Measurements from ENCODE around the gene ATP6V1G2. TPM values are rescaled to one million over a fixed set of nuclear protein-coding genes. Genes with fewer than 3 reads are reported as not detected.
A peak's percentile ranks its signal among the peaks of the same experiment; 100 is the strongest.

The ATP6V1G2 gene
- total RNA-seq, 2 experiments from 2014 or later: 3.8 to 14.1 TPM

GRCh38 chr6:31495580-31495979 is 50.8 kb downstream of the ATP6V1G2 start:
- ChIA-PET POLR2A (interaction anchor here (0.7 to 3.4 kb wide), 7 partner anchors 8 to 103 kb away, joined by 3 to 20 read pairs (median 3); partner anchors contain the start of gene DDX39B), CTCF (ENCODE audit: unreplicated experiment) (no interaction called here)
- peaks cover 35% of the 10 kb centered on the region for H3K4me1 ChIP-seq (ENCODE audit: insufficient read depth, low read length, poor library complexity, severe bottlenecking)
- H3K4me3 ChIP-seq (ENCODE audit: low read depth, low read length, poor library complexity, severe bottlenecking): peak overlapping the region; percentile 82
- no TSS peak for BruUV-seq (replicated peaks)
- DNase-seq (ENCODE audit: low spot score): peak; percentile 28
- no peaks in the 10 kb centered on the region for H4K20me1 ChIP-seq (ENCODE audit: insufficient read depth, low read length)
- TF ChIP-seq EZH2phosphoT487 (IDR thresholded peaks at IDR 0.05; ENCODE audit: borderline replicate concordance, low read depth, low read length) (no peak), CTCF (conservative IDR thresholded peaks at IDR 0.05; ENCODE audit: low read length) (no peak)
- H3K27ac ChIP-seq (ENCODE audit: low read depth, low read length, poor library complexity, severe bottlenecking): peak overlapping the region; percentile 78
- peaks cover 66% of the 10 kb centered on the region for H3K79me2 ChIP-seq (ENCODE audit: insufficient read depth, low read depth, low read length)
- H3K4me2 ChIP-seq (ENCODE audit: low read length): peak overlapping the region; percentile 98
- H2AFZ ChIP-seq (ENCODE audit: low read length): peak overlapping the region; percentile 81; the same call in 1 of the 2 replicates
- intact Hi-C loops (cut with micrococcal nuclease; ENCODE audit: unreplicated experiment): loop anchor here (10.0 kb wide), 2 partner anchors 339 to 811 kb away; partner anchors contain the start of gene PPP1R18
- no peaks in the 10 kb centered on the region for H3K9me2 ChIP-seq (ENCODE audit: insufficient read depth, low read length)
- H3K36me3 ChIP-seq (ENCODE audit: insufficient read depth, low read length): peaks cover 3% of the 10 kb centered on the region
- H3K9me3 ChIP-seq (ENCODE audit: low read length): no peaks in the 10 kb centered on the region

Small RNAs within 50 kb of the gene (small RNA-seq; reads per million reads assigned to genes)
- not detected for gene AL663061.1
- gene RF00019: not detected
- gene SNORD117: 117 reads per million, percentile 99 among the genes with 10 or more reads in this experiment
- not detected for gene SNORD84

Other genes with a start within 250 kb of the ATP6V1G2 start
Only the 30 nearest of the 31 such genes appear.
- gene HLA-B, start 189.4 kb downstream of the ATP6V1G2 start, total RNA-seq (2014; rRNA removed; shearing (Covaris generic)): 223 and 258 TPM in 2 replicates
- gene HLA-B, start 189.4 kb downstream of the ATP6V1G2 start, total RNA-seq (2022): 238 and 309 TPM in 2 replicates
- 11.9 and 15.3 TPM in 2 replicates for gene MICA, start 143.0 kb downstream of the ATP6V1G2 start, total RNA-seq (2014; rRNA removed; shearing (Covaris generic))
- gene MICA, start 143.0 kb downstream of the ATP6V1G2 start, total RNA-seq (2022): 8.3 and 9.9 TPM in 2 replicates
- 24.2 and 26.3 TPM in 2 replicates for gene MICB, start 48.5 kb downstream of the ATP6V1G2 start, total RNA-seq (2014; rRNA removed; shearing (Covaris generic))
- gene MICB, start 48.5 kb downstream of the ATP6V1G2 start, total RNA-seq (2022): 32.4 and 33.9 TPM in 2 replicates
- gene MCCD1, start 17.6 kb downstream of the ATP6V1G2 start, total RNA-seq (2014; rRNA removed; shearing (Covaris generic)): not detected in 2 replicates
- gene MCCD1, start 17.6 kb downstream of the ATP6V1G2 start, total RNA-seq (2022): not detected in 2 replicates
- 736 and 747 TPM in 2 replicates for gene DDX39B, start 4.6 kb downstream of the ATP6V1G2 start, total RNA-seq (2014; rRNA removed; shearing (Covaris generic))
- 478 and 481 TPM in 2 replicates for gene DDX39B, start 4.6 kb downstream of the ATP6V1G2 start, total RNA-seq (2022)
- gene NFKBIL1, start 1.0 kb upstream of the ATP6V1G2 start, total RNA-seq (2014; rRNA removed; shearing (Covaris generic)): 17.1 and 21.8 TPM in 2 replicates
- 22.7 and 23.2 TPM in 2 replicates for gene NFKBIL1, start 1.0 kb upstream of the ATP6V1G2 start, total RNA-seq (2022)
- 0.98 and 1.1 TPM in 2 replicates for gene LTA, start 25.7 kb upstream of the ATP6V1G2 start, total RNA-seq (2014; rRNA removed; shearing (Covaris generic))
- gene LTA, start 25.7 kb upstream of the ATP6V1G2 start, total RNA-seq (2022): 4.1 and 4.3 TPM in 2 replicates
- 1.7 and 3.5 TPM in 2 replicates for gene TNF, start 29.0 kb upstream of the ATP6V1G2 start, total RNA-seq (2014; rRNA removed; shearing (Covaris generic))
- gene TNF, start 29.0 kb upstream of the ATP6V1G2 start, total RNA-seq (2022): 2.5 TPM in 2 replicates
- 36.5 and 46.8 TPM in 2 replicates for gene LTB, start 35.8 kb upstream of the ATP6V1G2 start, total RNA-seq (2014; rRNA removed; shearing (Covaris generic))
- gene LTB, start 35.8 kb upstream of the ATP6V1G2 start, total RNA-seq (2022): 36.9 and 39.2 TPM in 2 replicates
- gene LST1, start 39.7 kb upstream of the ATP6V1G2 start, total RNA-seq (2014; rRNA removed; shearing (Covaris generic)): 1.2 and 3.0 TPM in 2 replicates
- 4.2 and 4.9 TPM in 2 replicates for gene LST1, start 39.7 kb upstream of the ATP6V1G2 start, total RNA-seq (2022)
- 1.6 TPM in 1 of 2 replicates, not detected in the other for gene NCR3, start 46.4 kb upstream of the ATP6V1G2 start, total RNA-seq (2014; rRNA removed; shearing (Covaris generic))
- 0.74 and 2.0 TPM in 2 replicates for gene NCR3, start 46.4 kb upstream of the ATP6V1G2 start, total RNA-seq (2022)
- 15.3 and 22.0 TPM in 2 replicates for gene AIF1, start 68.6 kb upstream of the ATP6V1G2 start, total RNA-seq (2014; rRNA removed; shearing (Covaris generic))
- gene AIF1, start 68.6 kb upstream of the ATP6V1G2 start, total RNA-seq (2022): 16.3 and 17.2 TPM in 2 replicates
- gene PRRC2A, start 74.1 kb upstream of the ATP6V1G2 start, total RNA-seq (2014; rRNA removed; shearing (Covaris generic)): 113 and 156 TPM in 2 replicates
- gene PRRC2A, start 74.1 kb upstream of the ATP6V1G2 start, total RNA-seq (2022): 355 and 379 TPM in 2 replicates
- 191 and 233 TPM in 2 replicates for gene BAG6, start 106.1 kb upstream of the ATP6V1G2 start, total RNA-seq (2014; rRNA removed; shearing (Covaris generic))
- gene BAG6, start 106.1 kb upstream of the ATP6V1G2 start, total RNA-seq (2022): 320 and 323 TPM in 2 replicates
- 0.13 and 1.5 TPM in 2 replicates for gene APOM, start 109.3 kb upstream of the ATP6V1G2 start, total RNA-seq (2014; rRNA removed; shearing (Covaris generic))
- 2.1 and 3.6 TPM in 2 replicates for gene APOM, start 109.3 kb upstream of the ATP6V1G2 start, total RNA-seq (2022)
- 17.5 and 18.5 TPM in 2 replicates for gene C6orf47, start 114.2 kb upstream of the ATP6V1G2 start, total RNA-seq (2014; rRNA removed; shearing (Covaris generic))
- gene C6orf47, start 114.2 kb upstream of the ATP6V1G2 start, total RNA-seq (2022): 16.7 and 17.4 TPM in 2 replicates
- 34.3 and 50.9 TPM in 2 replicates for gene GPANK1, start 118.4 kb upstream of the ATP6V1G2 start, total RNA-seq (2014; rRNA removed; shearing (Covaris generic))
- gene GPANK1, start 118.4 kb upstream of the ATP6V1G2 start, total RNA-seq (2022): 38.8 and 40.7 TPM in 2 replicates
- 207 and 230 TPM in 2 replicates for gene CSNK2B, start 119.5 kb upstream of the ATP6V1G2 start, total RNA-seq (2014; rRNA removed; shearing (Covaris generic))
- 245 and 254 TPM in 2 replicates for gene CSNK2B, start 119.5 kb upstream of the ATP6V1G2 start, total RNA-seq (2022)
- gene LY6G5B, start 123.4 kb upstream of the ATP6V1G2 start, total RNA-seq (2014; rRNA removed; shearing (Covaris generic)): 12.3 and 15.9 TPM in 2 replicates
- gene LY6G5B, start 123.4 kb upstream of the ATP6V1G2 start, total RNA-seq (2022): 28.7 and 32.0 TPM in 2 replicates
- 1.6 and 1.8 TPM in 2 replicates for gene LY6G5C, start 134.5 kb upstream of the ATP6V1G2 start, total RNA-seq (2014; rRNA removed; shearing (Covaris generic))
- gene LY6G5C, start 134.5 kb upstream of the ATP6V1G2 start, total RNA-seq (2022): 2.5 and 3.5 TPM in 2 replicates
- 28.6 and 34.8 TPM in 2 replicates for gene ABHD16A, start 156.7 kb upstream of the ATP6V1G2 start, total RNA-seq (2014; rRNA removed; shearing (Covaris generic))
- gene ABHD16A, start 156.7 kb upstream of the ATP6V1G2 start, total RNA-seq (2022): 32.7 and 35.2 TPM in 2 replicates
- gene LY6G6F, start 160.3 kb upstream of the ATP6V1G2 start, total RNA-seq (2014; rRNA removed; shearing (Covaris generic)): not detected in 2 replicates
- gene LY6G6F, start 160.3 kb upstream of the ATP6V1G2 start, total RNA-seq (2022): not detected in 2 replicates
- not detected in 2 replicates for gene LY6G6D, start 168.7 kb upstream of the ATP6V1G2 start, total RNA-seq (2014; rRNA removed; shearing (Covaris generic))
- not detected in 2 replicates for gene LY6G6D, start 168.7 kb upstream of the ATP6V1G2 start, total RNA-seq (2022)
- gene LY6G6C, start 175.1 kb upstream of the ATP6V1G2 start, total RNA-seq (2014; rRNA removed; shearing (Covaris generic)): not detected in 2 replicates
- gene LY6G6C, start 175.1 kb upstream of the ATP6V1G2 start, total RNA-seq (2022): not detected in 2 replicates
- gene MPIG6B, start 176.8 kb upstream of the ATP6V1G2 start, total RNA-seq (2014; rRNA removed; shearing (Covaris generic)): not detected in 2 replicates
- gene MPIG6B, start 176.8 kb upstream of the ATP6V1G2 start, total RNA-seq (2022): not detected in 2 replicates
- gene DDAH2, start 182.7 kb upstream of the ATP6V1G2 start, total RNA-seq (2014; rRNA removed; shearing (Covaris generic)): 14.0 and 20.6 TPM in 2 replicates
- gene DDAH2, start 182.7 kb upstream of the ATP6V1G2 start, total RNA-seq (2022): 20.4 and 26.4 TPM in 2 replicates
- 376 and 413 TPM in 2 replicates for gene CLIC1, start 189.9 kb upstream of the ATP6V1G2 start, total RNA-seq (2014; rRNA removed; shearing (Covaris generic))
- 314 and 318 TPM in 2 replicates for gene CLIC1, start 189.9 kb upstream of the ATP6V1G2 start, total RNA-seq (2022)
- 104 and 108 TPM in 2 replicates for gene MSH5, start 193.4 kb upstream of the ATP6V1G2 start, total RNA-seq (2014; rRNA removed; shearing (Covaris generic))
- gene MSH5, start 193.4 kb upstream of the ATP6V1G2 start, total RNA-seq (2022): 218 and 258 TPM in 2 replicates
- gene SAPCD1, start 216.0 kb upstream of the ATP6V1G2 start, total RNA-seq (2014; rRNA removed; shearing (Covaris generic)): 31.3 and 47.1 TPM in 2 replicates
- gene SAPCD1, start 216.0 kb upstream of the ATP6V1G2 start, total RNA-seq (2022): 53.5 and 66.8 TPM in 2 replicates
- gene VWA7, start 230.7 kb upstream of the ATP6V1G2 start, total RNA-seq (2014; rRNA removed; shearing (Covaris generic)): 2.1 and 2.2 TPM in 2 replicates
- gene VWA7, start 230.7 kb upstream of the ATP6V1G2 start, total RNA-seq (2022): 3.7 and 6.5 TPM in 2 replicates

Data from OCI-LY7 (cell line).